OCI-LY7 (cell line): ENCODE data around the gene ELN. TPM values are rescaled to one million over a fixed set of nuclear protein-coding genes. Genes with fewer than 3 reads are reported as not detected.

Source experiments
- BruUV-seq: library from RNA; stranded (reverse); fragments of 400-500 nt; replicated peaks from 2 replicates; lab custom pipeline; 2021; lab: Mats Ljungman, UMichigan
- CTCF ChIA-PET: fragments of 300-600 bp; sonication (Branson Sonifier 250); formaldehyde crosslinking; loops from one replicate; lab custom pipeline; 2022; ENCODE audit warnings: antibody characterized with exemption; ENCODE audit not compliant: unreplicated experiment; lab: Charles Lee
- POLR2A ChIA-PET: fragments of 300-600 bp; sonication (Branson Sonifier 250); formaldehyde crosslinking; loops from one replicate; lab custom pipeline; 2022; ENCODE audit warnings: antibody characterized with exemption; lab: Charles Lee
- DNase-seq: peaks from one replicate; pipeline ENCODE4 v3.0.0-alpha.2; 2015; ENCODE audit warnings: low spot score
- H2AFZ ChIP-seq: fragments of 200-600 bp; sonication (generic), shearing (Covaris generic); 2 replicates; pipeline ENCODE4 v1.6.1; 2014; ENCODE audit warnings: mild to moderate bottlenecking, antibody characterized with exemption, low read length, moderate library complexity
- H3K27ac ChIP-seq: fragments of 200-600 bp; sonication (generic); 2 replicates; pipeline ENCODE4 v1.5.1; 2014; ENCODE audit warnings: mixed run types, low read depth, mild to moderate bottlenecking, moderate library complexity, low read length, inconsistent platforms; ENCODE audit not compliant: poor library complexity, severe bottlenecking
- H3K36me3 ChIP-seq: fragments of 200-600 bp; sonication (generic); 2 replicates; pipeline ENCODE4 v1.6.1; 2014; ENCODE audit warnings: mild to moderate bottlenecking, antibody characterized with exemption, low read length, moderate library complexity, mixed read lengths; ENCODE audit not compliant: insufficient read depth
- H3K4me1 ChIP-seq: fragments of 200-600 bp; sonication (generic); 2 replicates; pipeline ENCODE4 v1.5.1; 2014; ENCODE audit warnings: mild to moderate bottlenecking, low read length; ENCODE audit not compliant: insufficient read depth, poor library complexity, severe bottlenecking
- H3K4me2 ChIP-seq: fragments of 200-600 bp; sonication (generic); 2 replicates; pipeline ENCODE4 v1.6.1; 2014; ENCODE audit warnings: mild to moderate bottlenecking, low read length
- H3K4me3 ChIP-seq: fragments of 200-600 bp; sonication (generic); 2 replicates; pipeline ENCODE4 v1.5.1; 2014; ENCODE audit warnings: mild to moderate bottlenecking, low read depth, low read length; ENCODE audit not compliant: poor library complexity, severe bottlenecking
- H3K79me2 ChIP-seq: fragments of 200-600 bp; sonication (generic); 2 replicates; pipeline ENCODE4 v1.6.1; 2016; ENCODE audit warnings: low read depth, mild to moderate bottlenecking, low read length, moderate library complexity, mixed read lengths; ENCODE audit not compliant: insufficient read depth
- H3K9me2 ChIP-seq: fragments of 200-600 bp; sonication (generic); 2 replicates; pipeline ENCODE4 v1.6.1; 2016; ENCODE audit warnings: mild to moderate bottlenecking, low read length, mixed read lengths; ENCODE audit not compliant: insufficient read depth
- H3K9me3 ChIP-seq: fragments of 200-600 bp; sonication (generic); 2 replicates; pipeline ENCODE4 v1.6.1; 2014; ENCODE audit warnings: mild to moderate bottlenecking, mixed run types, low read length, mixed read lengths
- H4K20me1 ChIP-seq: fragments of 200-600 bp; sonication (generic); 2 replicates; pipeline ENCODE4 v1.6.1; 2014; ENCODE audit warnings: mild to moderate bottlenecking, antibody characterized with exemption, low read length, moderate library complexity, mixed read lengths; ENCODE audit not compliant: insufficient read depth
- CTCF ChIP-seq: fragments of 200-600 bp; sonication (generic); conservative IDR thresholded peaks from 2 replicates; pipeline ENCODE4 v1.5.1; 2014; ENCODE audit warnings: mild to moderate bottlenecking, antibody characterized with exemption, low read length, moderate library complexity, mixed read lengths
- EZH2phosphoT487 ChIP-seq: fragments of 200-600 bp; sonication (generic); IDR thresholded peaks from 2 replicates; pipeline ENCODE4 v1.6.1; 2018; ENCODE audit warnings: low read depth, borderline replicate concordance, mild to moderate bottlenecking, mixed run types, antibody characterized with exemption, low read length, moderate library complexity, mixed read lengths
- intact Hi-C: fragments of 100-400 bp; cut with micrococcal nuclease; formaldehyde crosslinking; loops from one replicate; pipeline ENCODE4 v1.10.0; 2022; ENCODE audit not compliant: unreplicated experiment
- total RNA-seq, 2 experiments: library from RNA; depleted of rRNA in 1 of 2; stranded (reverse); fragments of >200 nt in 1 of 2; shearing (Covaris generic) in 1 of 2; gene quantifications; 2 replicates each; pipeline ENCODE4 v1.2.3, GENCODE V29; 2014 to 2022

ELN gene
- total RNA-seq, 2 experiments from 2014 or later, result not detected

DNA sequence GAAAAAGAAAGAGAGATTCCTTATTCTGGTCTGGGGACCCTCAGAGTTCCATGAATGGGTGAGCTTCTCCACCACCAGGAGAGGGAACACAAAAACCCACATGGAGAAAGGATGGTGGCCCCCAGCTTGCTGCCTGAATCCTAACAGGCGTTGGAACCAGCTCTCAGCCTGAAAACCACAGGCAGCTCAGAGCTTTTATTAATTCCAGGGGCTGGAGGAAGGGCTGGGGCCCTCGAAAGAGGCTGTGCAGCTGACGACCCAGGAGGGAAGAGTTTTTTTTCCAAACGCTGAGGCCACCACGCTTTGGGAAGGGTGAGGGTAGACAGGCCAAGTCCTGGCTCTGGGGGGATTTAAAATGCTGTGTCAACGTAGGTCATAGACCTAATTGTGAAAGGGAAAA is 10.8 kb upstream of the ELN start:
- no TSS peak for BruUV-seq
- H3K27ac ChIP-seq, result no peak overlapping the region
- no peaks in the 10 kb centered on the region for H3K9me2 ChIP-seq
- H3K4me2 ChIP-seq, result no peak overlapping the region
- H3K36me3 ChIP-seq, result no peaks in the 10 kb centered on the region
- ChIA-PET CTCF (no interaction called here), POLR2A (interaction anchor here (0.6 kb wide), 1 partner anchor 306 kb away, joined by 3 read pairs; no protein-coding TSS in a partner anchor)
- TF ChIP-seq CTCF (no peak), EZH2phosphoT487 (no peak)
- no peak overlapping the region for H2AFZ ChIP-seq
- H3K4me1 ChIP-seq, result no peaks in the 10 kb centered on the region
- intact Hi-C loops, result no loop called here
- H4K20me1 ChIP-seq, result no peaks in the 10 kb centered on the region
- DNase-seq, result no peak
- no peaks in the 10 kb centered on the region for H3K79me2 ChIP-seq
- no peak overlapping the region for H3K4me3 ChIP-seq
- no peaks in the 10 kb centered on the region for H3K9me3 ChIP-seq

- ChIA-PET POLR2A (interaction anchor here (0.6 kb wide), 1 partner anchor 364 kb away, joined by 4 read pairs; no protein-coding TSS in a partner anchor), CTCF (no interaction called here)
- Histone ChIP-seq H3K9me2 (no peaks in the 10 kb centered on the region), H4K20me1 (no peaks in the 10 kb centered on the region), H2AFZ (no peak overlapping the region), H3K79me2 (no peaks in the 10 kb centered on the region), H3K27ac (no peak overlapping the region), H3K4me1 (no peaks in the 10 kb centered on the region), H3K4me2 (no peak overlapping the region), H3K4me3 (no peak overlapping the region), H3K36me3 (no peaks in the 10 kb centered on the region), H3K9me3 (no peaks in the 10 kb centered on the region)
- BruUV-seq, result no TSS peak
- TF ChIP-seq CTCF (no peak), EZH2phosphoT487 (no peak)
- intact Hi-C loops, result no loop called here
- DNase-seq, result no peak
Measured at GRCh38 chr7:74018246-74018895, 9.6 kb upstream of the ELN start.

DNA sequence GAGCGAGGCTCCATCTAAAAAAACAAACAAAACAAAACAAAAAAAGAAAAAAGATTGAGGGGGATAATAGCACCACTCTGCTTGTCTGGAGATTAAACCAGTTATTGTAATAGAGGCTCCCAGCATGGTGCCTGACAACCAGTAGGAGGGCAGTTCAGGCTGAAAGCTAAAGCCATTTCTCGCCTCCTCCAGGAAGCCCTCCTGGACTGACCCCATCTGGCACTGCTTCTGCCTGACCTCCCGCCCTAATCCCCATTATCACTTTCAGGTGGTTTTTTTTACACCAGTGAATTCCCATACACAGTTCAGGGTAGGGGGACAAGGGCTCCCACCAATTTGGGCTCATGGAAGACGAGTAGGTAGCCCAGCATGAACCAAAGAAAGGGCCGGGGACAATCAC is 8.8 kb upstream of the ELN start:
- ChIA-PET CTCF (no interaction called here), POLR2A (no interaction called here)
- intact Hi-C loops, result no loop called here

More for the DNA sequence above, 8.8 kb upstream of the ELN start:
- no peaks in the 10 kb centered on the region for H4K20me1 ChIP-seq
- no peak overlapping the region for H2AFZ ChIP-seq
- H3K27ac ChIP-seq, result no peak overlapping the region
- no peak overlapping the region for H3K4me2 ChIP-seq
- BruUV-seq, result no TSS peak
- no peaks in the 10 kb centered on the region for H3K79me2 ChIP-seq
- H3K9me2 ChIP-seq, result no peaks in the 10 kb centered on the region
- no peaks in the 10 kb centered on the region for H3K4me1 ChIP-seq
- no peak for DNase-seq
- TF ChIP-seq CTCF, result no peak
- no peak for TF ChIP-seq EZH2phosphoT487
- H3K36me3 ChIP-seq, result no peaks in the 10 kb centered on the region
- no peaks in the 10 kb centered on the region for H3K9me3 ChIP-seq
- no peak overlapping the region for H3K4me3 ChIP-seq
